ENCODE data around the gene TMEM72. TPM values are rescaled to one million over a fixed set of nuclear protein-coding genes. Genes with fewer than 3 reads are reported as not detected.
A peak's percentile ranks its signal among the peaks of the same experiment; 100 is the strongest.

TMEM72 gene
- total RNA-seq, 1 donor from 2014 or later, result not detected

DNA sequence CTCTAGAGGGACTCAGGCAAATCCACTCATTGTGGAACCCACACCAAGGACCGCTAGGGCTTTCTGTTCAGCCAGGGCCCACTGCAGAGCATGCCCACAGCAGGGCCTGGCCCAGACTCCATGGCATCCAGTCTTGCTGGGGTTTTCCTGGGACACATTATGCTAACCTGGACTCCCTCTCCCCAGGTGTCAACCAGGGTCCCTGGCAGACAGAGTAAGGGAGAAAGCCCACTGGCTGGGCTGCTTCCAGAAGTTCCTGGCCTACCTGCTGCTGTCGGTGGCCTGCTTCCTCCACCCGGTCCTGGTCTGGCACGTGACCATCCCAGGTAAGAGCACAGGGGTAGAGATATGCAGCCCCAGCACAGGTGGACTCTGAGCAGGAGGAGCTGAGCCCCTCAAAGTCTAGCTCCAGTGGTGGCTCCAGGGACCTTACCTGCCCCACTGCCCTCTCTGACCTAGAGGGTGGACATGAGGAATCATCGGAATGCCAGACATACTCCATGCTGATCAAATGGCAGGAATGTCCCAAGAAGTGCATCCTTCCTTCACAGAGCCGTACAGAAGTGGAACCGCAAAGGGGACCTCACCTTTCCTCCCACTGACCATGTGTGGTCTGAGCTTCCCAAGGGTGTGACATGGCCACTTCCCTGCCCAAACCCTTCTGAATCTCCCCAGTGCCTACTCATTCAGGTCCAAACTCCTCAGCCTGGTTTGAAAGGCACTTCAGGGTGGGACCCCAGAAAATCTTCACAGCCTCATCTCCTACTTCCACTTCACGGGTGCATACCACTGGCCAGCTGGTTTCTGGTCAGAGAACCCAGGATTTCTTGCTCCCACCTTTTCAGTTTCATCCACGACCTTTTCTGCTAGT is 22.5 kb downstream of the TMEM72 start:
- H3K27me3 ChIP-seq (ENCODE audit: control insufficient read depth, insufficient read depth, low read length), result no peaks in the 10 kb centered on the region
- no peak for DNase-seq (ENCODE audit: low read depth)
- no peaks in the 10 kb centered on the region for H3K36me3 ChIP-seq (ENCODE audit: control insufficient read depth, insufficient read depth, low read length)
- TF ChIP-seq, protein P1, sequence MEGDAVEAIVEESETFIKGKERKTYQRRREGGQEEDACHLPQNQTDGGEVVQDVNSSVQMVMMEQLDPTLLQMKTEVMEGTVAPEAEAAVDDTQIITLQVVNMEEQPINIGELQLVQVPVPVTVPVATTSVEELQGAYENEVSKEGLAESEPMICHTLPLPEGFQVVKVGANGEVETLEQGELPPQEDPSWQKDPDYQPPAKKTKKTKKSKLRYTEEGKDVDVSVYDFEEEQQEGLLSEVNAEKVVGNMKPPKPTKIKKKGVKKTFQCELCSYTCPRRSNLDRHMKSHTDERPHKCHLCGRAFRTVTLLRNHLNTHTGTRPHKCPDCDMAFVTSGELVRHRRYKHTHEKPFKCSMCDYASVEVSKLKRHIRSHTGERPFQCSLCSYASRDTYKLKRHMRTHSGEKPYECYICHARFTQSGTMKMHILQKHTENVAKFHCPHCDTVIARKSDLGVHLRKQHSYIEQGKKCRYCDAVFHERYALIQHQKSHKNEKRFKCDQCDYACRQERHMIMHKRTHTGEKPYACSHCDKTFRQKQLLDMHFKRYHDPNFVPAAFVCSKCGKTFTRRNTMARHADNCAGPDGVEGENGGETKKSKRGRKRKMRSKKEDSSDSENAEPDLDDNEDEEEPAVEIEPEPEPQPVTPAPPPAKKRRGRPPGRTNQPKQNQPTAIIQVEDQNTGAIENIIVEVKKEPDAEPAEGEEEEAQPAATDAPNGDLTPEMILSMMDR (IDR thresholded peaks at IDR 0.05; ENCODE audit: insufficient read depth, low read length, poor library complexity, severe bottlenecking), result no peak
- H3K4me3 ChIP-seq (ENCODE audit: low read depth, low read length), result no peak overlapping the region

DNA sequence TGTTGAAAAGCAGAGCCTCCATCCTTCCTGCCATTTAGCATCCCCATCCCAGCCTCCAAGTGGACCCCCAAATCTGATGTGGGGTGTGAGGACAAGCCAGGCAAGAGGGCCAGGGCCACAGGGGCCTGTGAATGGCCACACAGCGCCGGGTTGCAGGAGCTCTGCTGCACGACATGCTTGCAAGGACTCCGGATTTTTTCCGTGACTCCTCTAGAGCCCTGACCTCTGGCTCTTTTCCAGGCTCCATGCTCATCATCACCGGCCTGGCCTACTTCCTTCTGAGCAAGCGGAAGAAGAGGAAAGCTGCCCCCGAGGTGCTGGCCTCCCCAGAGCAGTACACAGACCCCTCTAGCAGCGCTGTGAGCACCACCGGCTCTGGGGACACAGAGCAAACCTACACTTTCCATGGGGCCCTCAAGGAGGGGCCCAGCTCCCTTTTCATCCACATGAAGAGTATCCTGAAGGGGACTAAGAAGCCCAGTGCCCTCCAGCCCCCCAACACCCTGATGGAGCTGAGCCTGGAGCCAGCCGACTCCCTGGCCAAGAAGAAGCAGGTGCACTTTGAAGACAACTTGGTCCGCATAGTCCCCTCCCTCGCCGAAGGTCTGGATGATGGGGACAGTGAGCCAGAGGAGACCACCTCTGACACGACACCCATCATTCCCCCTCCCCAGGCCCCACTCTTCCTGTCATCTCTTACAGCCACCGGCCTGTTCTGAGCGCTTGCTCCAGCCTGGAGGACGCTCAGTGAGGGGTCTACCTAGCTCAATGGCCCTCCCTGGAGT is 23.5 kb downstream of the TMEM72 start:
- TF ChIP-seq, protein P1 (IDR thresholded peaks at IDR 0.05; ENCODE audit: insufficient read depth, low read length, poor library complexity, severe bottlenecking), result no peak
- Histone ChIP-seq H3K4me3 (ENCODE audit: low read depth, low read length) (no peak overlapping the region), H3K27me3 (ENCODE audit: control insufficient read depth, insufficient read depth, low read length) (no peaks in the 10 kb centered on the region), H3K36me3 (ENCODE audit: control insufficient read depth, insufficient read depth, low read length) (no peaks in the 10 kb centered on the region)
- DNase-seq (ENCODE audit: low read depth), result no peak

DNA sequence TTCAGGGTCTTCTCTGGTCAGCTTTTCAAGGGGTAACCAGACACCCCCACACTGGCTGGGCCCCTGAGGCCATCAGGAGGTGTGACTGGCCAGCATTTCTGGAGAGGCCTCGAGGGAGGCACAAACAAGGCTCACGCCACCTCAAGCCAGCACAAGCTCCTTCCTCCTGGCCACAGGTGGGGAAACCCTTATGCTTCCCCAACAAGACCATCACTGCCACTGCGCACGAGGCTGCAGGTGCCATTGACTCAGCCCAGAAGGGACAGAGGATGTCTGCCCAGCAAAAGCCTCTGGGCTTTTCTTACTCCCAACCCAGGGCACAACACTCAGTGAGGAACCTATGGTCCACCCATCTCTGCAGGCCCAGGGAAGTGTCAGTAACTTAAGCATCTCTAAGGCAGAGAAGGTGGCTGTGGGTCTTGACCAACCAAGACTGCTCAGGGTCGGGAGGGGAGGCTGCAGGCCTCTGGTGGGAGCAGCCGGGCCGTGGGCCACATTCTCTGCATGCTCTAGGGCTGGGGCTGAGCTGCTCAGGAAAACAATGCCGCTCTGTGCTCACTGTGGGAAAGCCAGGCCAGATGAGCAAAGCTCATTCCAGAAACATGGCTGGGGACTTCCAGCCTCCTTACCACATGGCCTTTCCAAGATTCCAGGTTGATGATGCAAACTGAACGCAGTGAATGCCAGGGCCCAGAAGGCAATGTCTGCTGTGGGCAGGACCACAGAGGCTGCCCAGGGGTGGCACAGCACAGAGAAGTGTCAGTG is 24.2 kb downstream of the TMEM72 start:
- no peaks in the 10 kb centered on the region for H3K27me3 ChIP-seq (ENCODE audit: control insufficient read depth, insufficient read depth, low read length)
- TF ChIP-seq, protein P1 (IDR thresholded peaks at IDR 0.05; ENCODE audit: insufficient read depth, low read length, poor library complexity, severe bottlenecking), result no peak
- H3K36me3 ChIP-seq (ENCODE audit: control insufficient read depth, insufficient read depth, low read length), result no peaks in the 10 kb centered on the region
- peak; percentile 89 for DNase-seq (ENCODE audit: low read depth)
- no peak overlapping the region for H3K4me3 ChIP-seq (ENCODE audit: low read depth, low read length)

DNA sequence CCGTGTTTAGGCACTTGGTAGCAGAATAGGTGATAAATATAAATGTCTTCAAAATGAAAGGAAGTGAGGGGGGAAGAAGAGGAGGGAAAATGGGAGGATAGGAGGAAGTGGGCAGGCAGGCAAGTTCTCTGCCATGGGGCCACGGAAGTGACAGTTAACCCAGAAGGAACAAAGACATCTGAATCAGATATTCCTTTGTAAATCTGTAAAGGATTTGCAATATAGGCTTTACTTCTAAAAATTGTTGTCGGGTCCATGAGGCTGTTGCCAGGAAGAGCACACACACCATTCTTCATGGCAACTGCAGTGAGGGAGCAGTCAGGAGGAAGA is 24.8 kb downstream of the TMEM72 start:
- DNase-seq (ENCODE audit: low read depth), result no peak
- Histone ChIP-seq H3K4me3 (ENCODE audit: low read depth, low read length) (no peak overlapping the region), H3K36me3 (ENCODE audit: control insufficient read depth, insufficient read depth, low read length) (no peaks in the 10 kb centered on the region), H3K27me3 (ENCODE audit: control insufficient read depth, insufficient read depth, low read length) (no peaks in the 10 kb centered on the region)
- TF ChIP-seq, protein P1 (IDR thresholded peaks at IDR 0.05; ENCODE audit: insufficient read depth, low read length, poor library complexity, severe bottlenecking), result no peak

DNA sequence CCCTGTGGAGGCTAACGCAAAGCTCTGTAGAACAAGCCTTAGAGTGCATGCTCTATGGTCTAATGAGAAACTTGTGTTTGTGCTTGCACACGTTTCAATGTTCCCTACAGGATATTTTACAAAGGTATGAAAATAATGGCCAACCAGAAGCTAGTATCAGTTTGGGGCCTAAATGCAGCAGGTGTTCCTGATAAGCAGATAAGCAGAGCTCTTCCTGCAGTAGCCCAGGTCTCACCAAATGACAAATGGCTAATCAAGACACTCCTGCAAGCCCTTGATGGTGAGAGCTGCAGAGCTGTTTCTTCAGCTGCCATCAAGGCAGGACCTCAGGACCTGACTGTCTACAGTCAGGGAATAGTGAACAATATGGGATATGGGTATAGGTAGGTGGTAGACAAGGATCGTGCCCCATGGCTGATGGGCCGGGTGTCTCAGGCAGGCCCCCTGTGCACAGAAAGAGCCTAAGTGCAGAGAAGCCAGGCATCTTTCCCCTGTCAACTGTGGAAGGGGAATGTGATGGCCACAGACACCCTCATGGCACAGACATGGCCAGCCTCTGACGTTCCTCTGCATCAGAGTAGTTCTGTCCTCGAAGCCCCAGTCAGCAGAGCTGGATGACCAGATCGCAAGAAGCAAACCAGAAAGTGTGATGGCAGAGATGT is 25.3 kb downstream of the TMEM72 start:
- Histone ChIP-seq H3K4me3 (ENCODE audit: low read depth, low read length) (no peak overlapping the region), H3K36me3 (ENCODE audit: control insufficient read depth, insufficient read depth, low read length) (no peaks in the 10 kb centered on the region), H3K27me3 (ENCODE audit: control insufficient read depth, insufficient read depth, low read length) (no peaks in the 10 kb centered on the region)
- TF ChIP-seq, protein P1 (IDR thresholded peaks at IDR 0.05; ENCODE audit: insufficient read depth, low read length, poor library complexity, severe bottlenecking), result no peak
- DNase-seq (ENCODE audit: low read depth), result no peak
